Smooth muscle cell (in vitro differentiated cells): ENCODE measurements around the gene CDH1. TPM values are rescaled to one million over a fixed set of nuclear protein-coding genes. Genes with fewer than 3 reads are reported as not detected.

Source experiments
- DNase-seq: peaks from one replicate; lab custom pipeline; 2025; ENCODE audit not compliant: unreplicated experiment; lab: John Stamatoyannopoulos, UW
- H2AFZ ChIP-seq: fragments of 200-600 bp; sonication (generic); 2 replicates; pipeline ENCODE4 v1.6.0; 2016; ENCODE audit warnings: antibody characterized with exemption, low read depth, mild to moderate bottlenecking
- H3F3A ChIP-seq: fragments of 200-600 bp; sonication (generic); 2 replicates; pipeline ENCODE4 v1.6.0; 2017; ENCODE audit warnings: antibody characterized with exemption, low read depth
- H3K27ac ChIP-seq: fragments of 200-600 bp; sonication (generic); 2 replicates; pipeline ENCODE4 v1.5.1; 2016; ENCODE audit warnings: low read depth, mild to moderate bottlenecking
- H3K27me3 ChIP-seq: fragments of 200-600 bp; sonication (generic); 2 replicates; pipeline ENCODE4 v1.6.1; 2016; ENCODE audit warnings: low read depth, mild to moderate bottlenecking
- H3K36me3 ChIP-seq: fragments of 200-600 bp; sonication (generic); 2 replicates; pipeline ENCODE4 v1.5.1; 2016; ENCODE audit warnings: low read depth
- H3K4me1 ChIP-seq: fragments of 200-600 bp; sonication (generic); 2 replicates; pipeline ENCODE4 v1.5.1; 2016; ENCODE audit warnings: low read depth
- H3K4me2 ChIP-seq: fragments of 200-600 bp; sonication (generic); 2 replicates; pipeline ENCODE4 v1.6.0; 2016; ENCODE audit warnings: mild to moderate bottlenecking
- H3K4me3 ChIP-seq: fragments of 200-600 bp; sonication (generic); 2 replicates; pipeline ENCODE4 v1.5.1; 2016; ENCODE audit warnings: mild to moderate bottlenecking
- H3K79me2 ChIP-seq: fragments of 200-600 bp; sonication (generic); 2 replicates; pipeline ENCODE4 v1.6.0; 2016; ENCODE audit warnings: low read depth, mild to moderate bottlenecking
- H3K9ac ChIP-seq: fragments of 200-600 bp; sonication (generic); 2 replicates; pipeline ENCODE4 v1.6.0; 2016; ENCODE audit warnings: low read depth
- H3K9me3 ChIP-seq: fragments of 200-600 bp; sonication (generic); replicated peaks from 2 replicates; pipeline ENCODE4 v1.5.1; 2016; ENCODE audit warnings: low read depth
- H4K20me1 ChIP-seq: fragments of 200-600 bp; sonication (generic); 2 replicates; pipeline ENCODE4 v1.6.0; 2016; ENCODE audit warnings: low read depth
- CTCF ChIP-seq: fragments of 200-600 bp; sonication (generic); IDR thresholded peaks from 2 replicates; pipeline ENCODE4 v1.5.1; 2017; ENCODE audit warnings: borderline replicate concordance, mild to moderate bottlenecking, antibody characterized with exemption; ENCODE audit not compliant: insufficient read depth, poor library complexity, severe bottlenecking
- WGBS: methylation state at CpG from one replicate; pipeline ENCODE4 v1.1.7; 2016; ENCODE audit warnings: low lambda C conversion rate; 5-methylcytosine and 5-hydroxymethylcytosine counted together
- polyA plus RNA-seq: library from polyadenylated mRNA; unstranded; fragments of >200 nt; fragmentation: Nextera tagmentation; extraction: Ambion mirVana; gene quantifications from 2 replicates; pipeline ENCODE4 v1.2.1, GENCODE V29; 2016
- total RNA-seq: library from RNA; depleted of rRNA; stranded (reverse); fragments of >200 nt; gene quantifications from 2 replicates; pipeline ENCODE4 v1.2.3, GENCODE V29; 2014

The CDH1 gene
- total and polyA plus RNA-seq, 2 experiments from 2014 or later, result 4.7 to 45.8 TPM

- DNase-seq, result no peak
- no peaks in the 10 kb centered on the region for H3F3A ChIP-seq
- H4K20me1 ChIP-seq, result no peaks in the 10 kb centered on the region
- H2AFZ ChIP-seq, result no peak overlapping the region
- no peak for TF ChIP-seq CTCF
- no peak overlapping the region for H3K4me2 ChIP-seq
- peaks cover 4% of the 10 kb centered on the region for H3K36me3 ChIP-seq
- H3K4me3 ChIP-seq, result no peak overlapping the region
- H3K27me3 ChIP-seq, result no peaks in the 10 kb centered on the region
- H3K4me1 ChIP-seq, result no peaks in the 10 kb centered on the region
- H3K9me3 ChIP-seq, result no peaks in the 10 kb centered on the region
- WGBS, result 97% methylated on average over 6 of the region's 6 CpGs
- H3K79me2 ChIP-seq, result no peaks in the 10 kb centered on the region
- H3K27ac ChIP-seq, result no peak overlapping the region
- H3K9ac ChIP-seq, result no peak overlapping the region
These were observed 129.8 kb downstream of the CDH1 start for GRCh38 chr16:68866933-68867332.

GRCh38 chr16:68869492-68870088 lies 132.5 kb downstream of the CDH1 start:
- no peak for TF ChIP-seq CTCF
- no peaks in the 10 kb centered on the region for H3K79me2 ChIP-seq
- no peaks in the 10 kb centered on the region for H3K27me3 ChIP-seq
- 83% methylated on average over 4 of the region's 4 CpGs for WGBS
- H3K27ac ChIP-seq, result no peak overlapping the region
- no peaks in the 10 kb centered on the region for H3K9me3 ChIP-seq
- no peak overlapping the region for H2AFZ ChIP-seq
- H3K4me1 ChIP-seq, result no peaks in the 10 kb centered on the region
- no peaks in the 10 kb centered on the region for H4K20me1 ChIP-seq
- DNase-seq, result no peak
- no peak overlapping the region for H3K4me2 ChIP-seq
- no peak overlapping the region for H3K9ac ChIP-seq
- no peaks in the 10 kb centered on the region for H3F3A ChIP-seq
- H3K36me3 ChIP-seq, result no peaks in the 10 kb centered on the region
- H3K4me3 ChIP-seq, result no peak overlapping the region

- Histone ChIP-seq H3K4me1 (no peaks in the 10 kb centered on the region), H3K27me3 (no peaks in the 10 kb centered on the region), H3K4me3 (no peak overlapping the region), H3K27ac (no peak overlapping the region), H3K4me2 (no peak overlapping the region), H3K36me3 (no peaks in the 10 kb centered on the region), H3K9ac (no peak overlapping the region), H4K20me1 (no peaks in the 10 kb centered on the region), H3K79me2 (no peaks in the 10 kb centered on the region), H2AFZ (no peak overlapping the region), H3K9me3 (no peaks in the 10 kb centered on the region), H3F3A (no peaks in the 10 kb centered on the region)
- no peak for TF ChIP-seq CTCF
- 81% methylated on average over 7 of the region's 7 CpGs for WGBS
- DNase-seq, result no peak
These were observed 136.8 kb downstream of the CDH1 start for GRCh38 chr16:68873635-68874471.
